GM19438 (cell line): Measurements from ENCODE around the gene BLCAP.
"Not testable (repeated sequence)": the region's sequence is repeated elsewhere in the genome, so short reads cannot be mapped to it uniquely, and the experiment has no call there.

ENCODE experiments used
- ATAC-seq: cut with Tn5 transposase; IDR thresholded peaks from one replicate; pipeline ENCODE4 v1.9.1; 2021; ENCODE audit warnings: low read depth; ENCODE audit not compliant: unreplicated experiment

BLCAP gene

GRCh38 chr20:37527638-37528445 lies at the start of gene BLCAP:
TSS of gene BLCAP (minus strand) at chr20:37527876. CDS start at chr20:37519174, 8,702 bp downstream.
- ATAC-seq = peak; percentile 68

DNA sequence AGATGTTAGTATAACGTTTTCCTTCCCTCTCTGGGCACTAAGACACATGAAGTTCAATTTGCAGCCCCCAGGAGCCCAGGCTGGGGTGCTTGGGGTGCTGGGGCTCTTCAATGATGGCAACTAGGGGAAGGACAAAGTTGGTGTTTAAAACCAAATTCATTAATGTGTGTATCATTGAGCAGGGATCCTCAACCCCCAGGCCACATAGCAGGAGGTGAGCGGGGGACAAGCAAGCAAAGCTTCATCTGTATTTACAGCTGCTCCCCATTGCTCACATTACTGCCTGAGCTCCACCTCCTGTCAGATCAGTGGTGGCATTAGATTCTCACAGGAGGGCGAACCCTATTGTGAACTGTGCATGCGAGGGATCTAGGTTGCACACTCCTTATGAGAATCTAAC lies 49.8 kb upstream of the BLCAP start:
- ATAC-seq = not testable (repeated sequence)

GRCh38 chr20:37576911-37577310 lies 49.2 kb upstream of the BLCAP start:
- no peak for ATAC-seq

- no peak for ATAC-seq
Observed at GRCh38 chr20:37575884-37576283, 48.2 kb upstream of the BLCAP start.

GRCh38 chr20:37574199-37574890 lies 46.7 kb upstream of the BLCAP start:
- ATAC-seq = no peak

DNA sequence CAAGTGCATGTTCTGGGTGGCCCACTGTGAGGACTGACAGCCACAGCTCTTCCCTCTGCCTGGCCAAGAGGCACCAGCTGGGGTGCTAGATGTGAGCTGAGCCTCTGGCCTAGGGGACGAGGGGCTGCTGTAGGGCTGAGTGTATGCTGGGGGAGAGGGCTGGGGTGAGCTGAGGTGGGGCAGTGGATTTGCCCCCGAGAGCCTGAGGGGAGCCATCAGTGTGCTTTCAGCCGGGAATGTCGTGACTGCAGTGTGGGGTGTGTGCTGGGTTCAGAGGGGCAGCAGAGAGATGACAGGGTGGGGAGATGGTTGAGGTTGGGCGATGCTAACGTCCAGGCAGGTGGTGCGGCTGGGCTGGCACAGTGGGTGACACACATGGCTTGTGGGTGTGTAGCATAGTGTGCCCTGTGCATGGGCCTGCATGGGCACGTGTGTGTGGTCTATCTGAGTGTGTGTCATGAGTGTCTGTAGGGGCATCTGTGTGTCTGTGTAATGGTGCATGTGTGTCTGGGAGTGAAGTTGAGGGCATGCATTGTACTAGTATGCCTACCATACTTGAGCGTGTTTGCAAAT lies 46.0 kb upstream of the BLCAP start:
- no peak for ATAC-seq

- ATAC-seq = no peak
Observed at GRCh38 chr20:37571033-37571432, 43.4 kb upstream of the BLCAP start.

DNA sequence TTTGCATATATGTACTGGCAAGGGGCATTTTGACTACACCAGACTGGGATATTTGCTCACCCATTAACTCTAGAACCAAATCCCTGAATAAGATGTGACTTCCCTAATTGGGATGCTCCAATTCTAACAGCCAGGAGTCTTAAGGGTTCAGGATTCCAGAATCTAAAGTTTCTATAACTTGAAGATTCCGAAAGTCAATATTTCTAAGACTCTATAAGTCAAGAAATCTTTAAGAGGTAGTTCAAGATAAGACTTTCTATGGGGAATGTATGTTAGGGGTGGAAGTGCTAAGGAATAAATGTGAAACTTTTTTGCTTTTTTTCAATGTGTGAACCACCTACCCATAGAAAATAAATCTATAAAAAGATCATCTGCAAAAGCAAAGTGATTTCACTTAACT lies 42.7 kb upstream of the BLCAP start:
- no peak for ATAC-seq

GRCh38 chr20:37567671-37568588 lies 40.3 kb upstream of the BLCAP start:
- no peak for ATAC-seq

- ATAC-seq = no peak
Observed at GRCh38 chr20:37567331-37567665, 39.6 kb upstream of the BLCAP start.

- ATAC-seq = no peak
Observed at GRCh38 chr20:37566590-37567330, 39.1 kb upstream of the BLCAP start.

DNA sequence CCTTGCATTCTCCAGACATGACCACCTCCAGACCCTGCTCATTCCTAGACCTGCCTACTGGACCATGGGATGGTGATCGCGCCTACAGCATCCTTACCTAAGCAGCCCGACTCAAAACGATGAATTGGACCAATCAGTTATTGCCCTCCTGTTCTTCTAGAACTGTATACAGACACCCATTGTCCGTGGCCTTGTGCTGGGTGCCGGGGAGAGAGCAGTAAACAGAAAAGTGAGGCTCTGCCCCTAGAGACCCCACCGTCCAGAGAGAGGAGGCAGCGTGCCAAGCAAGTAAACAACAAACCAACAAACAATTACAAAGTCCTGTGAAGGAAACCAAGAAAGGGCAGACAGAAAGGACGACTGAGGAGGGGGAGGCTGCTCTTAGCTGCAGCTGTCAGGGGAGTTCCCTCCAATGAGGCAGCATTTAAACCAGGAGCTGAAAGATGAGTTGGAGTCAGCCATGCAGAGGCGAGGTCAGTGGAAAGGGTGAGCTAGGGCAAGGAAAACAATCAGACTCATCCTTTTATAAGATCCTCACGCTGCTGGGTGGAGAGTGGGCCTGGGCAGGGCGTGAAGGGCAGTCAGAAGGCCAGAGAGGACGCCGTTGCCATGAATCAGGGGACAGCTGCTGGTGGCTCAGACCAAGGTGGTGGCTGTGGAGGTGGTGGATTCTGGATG lies 37.6 kb upstream of the BLCAP start:
- ATAC-seq = no peak

DNA sequence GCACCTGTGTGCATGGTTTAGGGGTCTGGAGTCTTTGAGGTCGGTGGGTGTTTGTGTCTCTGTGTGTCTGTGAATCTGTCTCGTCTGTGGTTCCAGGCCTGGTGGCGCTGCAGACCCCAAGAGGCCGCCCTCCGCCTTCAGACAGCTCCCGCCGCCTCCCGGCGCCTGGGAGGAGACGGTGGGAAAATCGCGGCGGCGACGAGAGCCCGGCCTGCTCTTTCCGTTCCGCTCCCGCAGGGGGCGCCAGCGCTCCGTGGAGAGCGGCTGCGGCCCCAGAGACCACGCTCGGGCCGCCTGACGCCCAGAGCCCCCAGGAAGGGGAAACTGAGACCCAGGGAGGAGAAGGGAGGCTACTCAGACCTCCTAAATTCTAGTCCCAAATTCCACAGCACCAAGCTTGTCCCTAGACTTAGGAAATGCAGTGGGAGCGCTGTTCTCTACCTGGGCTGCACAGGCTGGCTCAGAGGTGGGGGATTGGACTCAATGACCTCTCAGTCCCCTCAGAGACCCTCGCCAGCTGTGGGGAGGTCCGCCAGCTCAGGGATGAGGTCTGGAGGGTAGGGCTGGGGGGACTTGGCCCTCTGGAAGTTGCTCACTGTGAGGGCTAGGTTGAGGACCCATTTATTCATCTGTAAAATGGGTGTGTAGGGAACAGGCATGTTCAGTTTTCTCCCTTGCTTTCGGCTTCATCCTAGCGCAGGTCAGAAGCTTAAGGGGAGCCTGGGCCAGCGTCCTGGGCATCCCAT lies 36.9 kb upstream of the BLCAP start:
- no peak for ATAC-seq

DNA sequence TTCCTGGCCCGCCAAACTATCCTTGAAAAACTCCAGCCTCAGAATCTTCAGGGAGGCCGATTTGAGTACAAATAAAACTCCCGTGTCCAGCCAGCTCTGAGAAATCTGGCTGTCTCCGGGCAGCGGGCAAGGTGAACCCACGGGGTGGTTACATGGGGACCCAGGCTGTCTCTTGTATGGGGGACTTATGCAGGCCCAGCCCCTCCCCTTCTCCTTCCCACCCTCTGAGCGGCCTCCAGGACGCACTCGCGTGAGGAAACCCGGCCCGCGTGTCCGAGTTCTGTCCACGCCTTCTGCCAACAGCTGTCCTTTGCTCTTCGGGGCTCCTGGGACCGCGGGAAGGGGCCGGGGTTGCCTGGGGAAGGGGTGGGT lies 36.3 kb upstream of the BLCAP start:
- no peak for ATAC-seq

DNA sequence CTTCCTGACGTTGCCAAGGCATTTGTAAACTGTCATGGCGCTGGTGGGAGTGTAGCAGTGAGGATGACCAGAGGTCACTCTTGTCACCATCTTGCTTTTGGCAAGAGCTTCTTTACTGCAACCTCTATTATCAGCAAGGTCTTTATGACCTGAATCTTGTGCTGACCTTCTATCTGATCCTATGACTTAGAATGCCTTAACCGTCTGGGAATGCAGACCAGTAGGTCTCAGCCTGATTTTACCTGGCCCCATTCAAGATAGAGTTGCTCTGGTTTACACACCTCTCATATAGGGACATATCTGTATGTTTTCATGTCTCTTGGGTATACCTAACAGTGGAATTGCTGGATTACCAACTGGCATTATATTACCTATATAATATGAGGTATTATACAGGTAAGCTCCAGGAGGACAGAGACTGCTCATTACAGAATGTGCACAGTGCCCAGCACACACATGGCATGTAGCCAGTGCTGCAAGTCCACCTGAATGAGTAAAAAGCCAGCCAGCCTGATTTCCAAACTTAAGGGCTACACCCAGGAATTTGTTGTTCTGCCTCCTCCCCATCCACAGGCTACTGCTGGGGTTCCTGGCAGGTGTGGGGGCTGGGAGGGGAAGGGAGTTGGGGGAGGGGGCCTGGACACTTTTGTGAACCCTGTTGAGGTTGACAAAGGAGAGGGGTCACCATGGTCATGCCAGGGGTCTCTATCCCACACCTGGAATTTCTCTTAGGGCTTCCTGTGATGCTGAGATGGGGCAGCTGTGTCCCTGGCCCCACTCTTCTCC lies 35.2 kb upstream of the BLCAP start:
- no peak for ATAC-seq

DNA sequence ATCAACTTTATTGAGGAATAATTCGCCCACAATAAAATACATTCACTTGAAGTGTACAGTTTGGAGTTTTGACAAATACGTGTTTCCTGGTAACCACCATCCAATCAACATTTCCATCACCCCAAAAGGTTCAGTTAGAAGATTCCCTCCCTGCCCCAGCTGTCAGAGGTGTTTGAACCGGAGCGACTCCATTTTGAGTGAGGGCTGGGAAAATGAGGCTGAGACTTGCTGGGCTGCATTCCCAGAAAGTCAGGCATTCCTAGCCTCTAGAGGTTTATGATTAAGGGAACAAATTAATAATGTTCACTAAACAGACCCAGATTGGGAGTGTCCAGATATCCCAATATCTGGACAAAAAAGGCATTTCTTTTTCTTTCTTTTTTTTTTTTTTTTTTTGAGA lies 33.0 kb upstream of the BLCAP start:
- ATAC-seq = no peak

- ATAC-seq = no peak
Observed at GRCh38 chr20:37559312-37560027, 31.8 kb upstream of the BLCAP start.

- no peak for ATAC-seq
Observed at GRCh38 chr20:37558779-37559178, 31.1 kb upstream of the BLCAP start.
